K562 (cell line): ENCODE measurements around the gene STOX2.

Experiments
- CAMTA2 ChIP-seq: fragments of 250-450 bp; sonication (Bioruptor Pico); conservative IDR thresholded peaks from 2 replicates; pipeline ENCODE4 v1.5.1; 2022
- CTCF ChIP-seq, 3 experiments: IDR thresholded peaks in 2 of 3; conservative IDR thresholded peaks in 1 of 3; 2 replicates each; pipeline ENCODE4 v1.5.1; 2011 to 2012; ENCODE audit warnings: low read length in 3 of 3, mild to moderate bottlenecking in 3 of 3, control low read depth in 2 of 3, improper control_type of control experiment in 1 of 3, inconsistent platforms in 1 of 3, low read depth in 1 of 3, mixed read lengths in 1 of 3, moderate library complexity in 1 of 3; ENCODE audit not compliant: insufficient read depth in 2 of 3
- ETS1 ChIP-seq: conservative IDR thresholded peaks from 2 replicates; pipeline ENCODE4 v1.6.1; 2011; ENCODE audit warnings: low read depth, mild to moderate bottlenecking, low read length; ENCODE audit not compliant: control insufficient read depth
- HMG20B ChIP-seq: fragments of 250-450 bp; sonication (Bioruptor Pico); IDR thresholded peaks from 2 replicates; pipeline ENCODE4 v1.5.0; 2021; ENCODE audit warnings: mild to moderate bottlenecking
- HNRNPLL ChIP-seq: fragments of 200-400 bp; formaldehyde crosslinking; IDR thresholded peaks from 2 replicates; pipeline ENCODE4 v1.6.1; 2017; ENCODE audit warnings: low read length, low read depth, mild to moderate bottlenecking; ENCODE audit not compliant: poor library complexity, severe bottlenecking
- PURB ChIP-seq: sonication (generic); formaldehyde crosslinking; IDR thresholded peaks from 2 replicates; pipeline ENCODE4 v1.9.0; 2021; ENCODE audit warnings: low read depth, mild to moderate bottlenecking, missing genetic modification reagents

- no peak for TF ChIP-seq CAMTA2 (CRISPR knock-in tag)
- TF ChIP-seq HNRNPLL = no peak
- TF ChIP-seq HMG20B (CRISPR knock-in tag) = no peak
- no peak for TF ChIP-seq CTCF (IDR thresholded peaks at IDR 0.05 in 2 of 3, conservative IDR thresholded peaks at IDR 0.05 in 1 of 3; ENCODE audit: insufficient read depth in 2 of 3, low read depth in 1 of 3, low read length in 3 of 3)
- no peak for TF ChIP-seq ETS1
- TF ChIP-seq PURB (CRISPR knock-in tag) = no peak
Observed at GRCh38 chr4:183885205-183885720, 19.8 kb upstream of the STOX2 start.
